H1 (cell line): ENCODE measurements around the gene NUAK1. TPM values are rescaled to one million over a fixed set of nuclear protein-coding genes. Genes with fewer than 3 reads are reported as not detected.

ENCODE experiments used
- CTCF ChIA-PET: fragments of 300-600 bp; sonication (Branson Sonifier 250); formaldehyde crosslinking; loops from one replicate; lab custom pipeline; 2021; ENCODE audit not compliant: partially characterized antibody; lab: Charles Lee
- POLR2A ChIA-PET: fragments of 300-600 bp; sonication (Branson Sonifier 250); formaldehyde crosslinking; loops from one replicate; lab custom pipeline; 2021; ENCODE audit warnings: inconsistent platforms; ENCODE audit not compliant: partially characterized antibody; lab: Charles Lee
- DNase-seq, 2 experiments: peaks; one replicate each; pipeline versions ENCODE4 v3.0.0 to v3.0.0-alpha.2; 2010 to 2022; ENCODE audit warnings: low spot score in 2 of 2, low read depth in 1 of 2, mixed read lengths in 1 of 2
- FAIRE-seq: peaks from 2 replicates; lab custom pipeline; 2011; peaks lifted over from hg19 to GRCh38; lab: Jason Lieb, UNC
- H2AFZ ChIP-seq: 2 replicates; pipeline ENCODE4 v1.8.1; 2012; ENCODE audit warnings: low read length, inconsistent platforms
- H2AK5ac ChIP-seq: 2 replicates; pipeline ENCODE4 v1.6.1; 2013; ENCODE audit warnings: low read depth, low read length
- H2BK120ac ChIP-seq: replicated peaks from 2 replicates; pipeline ENCODE3; 2013; ENCODE audit warnings: low read depth, low read length, inconsistent platforms
- H2BK12ac ChIP-seq: 2 replicates; pipeline ENCODE4 v1.6.1; 2013; ENCODE audit warnings: low read depth, low read length
- H2BK15ac ChIP-seq: 2 replicates; pipeline ENCODE4 v1.6.1; 2013; ENCODE audit warnings: low read length
- H2BK20ac ChIP-seq: 2 replicates; pipeline ENCODE4 v1.6.1; 2013; ENCODE audit warnings: low read length
- H2BK5ac ChIP-seq: 2 replicates; pipeline ENCODE4 v1.6.1; 2013; ENCODE audit warnings: low read depth, low read length
- H3K14ac ChIP-seq: 2 replicates; pipeline ENCODE4 v1.6.1; 2013; ENCODE audit warnings: inconsistent platforms; ENCODE audit not compliant: insufficient read length
- H3K18ac ChIP-seq: 2 replicates; pipeline ENCODE4 v1.6.1; 2013; ENCODE audit warnings: low read length; ENCODE audit errors: extremely low read depth
- H3K23ac ChIP-seq: 2 replicates; pipeline ENCODE4 v1.6.1; 2013; ENCODE audit warnings: inconsistent platforms; ENCODE audit not compliant: insufficient read length
- H3K23me2 ChIP-seq: 2 replicates; pipeline ENCODE4 v1.6.1; 2013; ENCODE audit warnings: low read depth, low read length
- H3K27ac ChIP-seq: 2 replicates; pipeline ENCODE4 v1.6.1; 2011; ENCODE audit warnings: low read depth, low read length, inconsistent platforms
- H3K27me3 ChIP-seq, 4 experiments: replicated peaks in 1 of 4; 1 replicate in 1 of 4; 2 replicates in 3 of 4; pipeline versions ENCODE4 v1.6.1 to v1.8.1; 2011 to 2013; ENCODE audit warnings: low read length in 3 of 4, mild to moderate bottlenecking in 3 of 4, inconsistent platforms in 2 of 4, mixed read lengths in 2 of 4, moderate library complexity in 1 of 4; ENCODE audit not compliant: control insufficient read depth in 3 of 4, insufficient read depth in 3 of 4; ENCODE audit errors: extremely low read depth in 1 of 4
- H3K36me3 ChIP-seq, 4 experiments: 2 replicates each; pipeline versions ENCODE4 v1.6.1 to v1.8.1; 2011 to 2013; ENCODE audit warnings: mild to moderate bottlenecking in 4 of 4, low read length in 3 of 4, moderate library complexity in 2 of 4, control low read depth in 1 of 4, inconsistent platforms in 1 of 4; ENCODE audit not compliant: insufficient read depth in 4 of 4, control insufficient read depth in 2 of 4
- H3K4ac ChIP-seq: replicated peaks from 2 replicates; pipeline ENCODE3; 2013; ENCODE audit warnings: low read length, low read depth, mixed read lengths, inconsistent platforms; ENCODE audit not compliant: insufficient read length
- H3K4me1 ChIP-seq, 4 experiments: replicated peaks in 1 of 4; 1 replicate in 1 of 4; 2 replicates in 3 of 4; pipeline versions ENCODE4 v1.6.1 to v1.8.1; 2011 to 2013; ENCODE audit warnings: low read length in 3 of 4, inconsistent platforms in 2 of 4, mixed read lengths in 1 of 4; ENCODE audit not compliant: insufficient read depth in 4 of 4, control insufficient read depth in 3 of 4
- H3K4me2 ChIP-seq, 2 experiments: 2 replicates each; pipeline versions ENCODE4 v1.6.1 to v1.8.1; 2011 to 2013; ENCODE audit warnings: low read depth in 2 of 2, low read length in 2 of 2, control low read depth in 1 of 2, inconsistent platforms in 1 of 2, mild to moderate bottlenecking in 1 of 2; ENCODE audit not compliant: insufficient read depth in 1 of 2
- H3K4me3 ChIP-seq, 4 experiments: fragments of 200-600, 300-600 bp in 1 of 4; sonication (generic), shearing (Covaris generic), sonication (Bioruptor Twin) in 1 of 4; 2 replicates each; pipeline versions ENCODE4 v1.5.1 to v1.8.1; 2011 to 2016; ENCODE audit warnings: low read length in 4 of 4, low read depth in 3 of 4, control low read depth in 2 of 4, inconsistent platforms in 2 of 4, mild to moderate bottlenecking in 2 of 4, mixed read lengths in 1 of 4, moderate library complexity in 1 of 4; ENCODE audit not compliant: insufficient read depth in 2 of 4; ENCODE audit errors: extremely low read depth in 1 of 4
- H3K56ac ChIP-seq: replicated peaks from 2 replicates; pipeline ENCODE3; 2013; ENCODE audit warnings: low read depth, mild to moderate bottlenecking, mixed read lengths, low read length, inconsistent platforms; ENCODE audit not compliant: insufficient read length
- H3K79me1 ChIP-seq: 2 replicates; pipeline ENCODE4 v1.6.1; 2013; ENCODE audit warnings: low read depth, low read length, control low read depth
- H3K79me2 ChIP-seq, 2 experiments: 2 replicates each; pipeline versions ENCODE4 v1.6.1 to v1.8.1; 2012 to 2013; ENCODE audit warnings: low read length in 2 of 2, mild to moderate bottlenecking in 2 of 2, inconsistent platforms in 1 of 2; ENCODE audit not compliant: insufficient read depth in 2 of 2, control insufficient read depth in 1 of 2
- H3K9ac ChIP-seq, 4 experiments: replicated peaks in 1 of 4; 1 replicate in 1 of 4; 2 replicates in 3 of 4; pipeline versions ENCODE4 v1.6.1 to v1.8.1; 2011 to 2013; ENCODE audit warnings: low read depth in 3 of 4, low read length in 3 of 4, control low read depth in 2 of 4, mild to moderate bottlenecking in 2 of 4, moderate library complexity in 2 of 4, inconsistent platforms in 1 of 4; ENCODE audit errors: extremely low read depth in 1 of 4
- H3K9me3 ChIP-seq, 2 experiments: 2 replicates each; pipeline versions ENCODE4 v1.6.1 to v1.8.1; 2012 to 2013; ENCODE audit warnings: mild to moderate bottlenecking in 2 of 2, moderate library complexity in 2 of 2, control low read depth in 1 of 2, inconsistent platforms in 1 of 2, low read depth in 1 of 2, low read length in 1 of 2, mixed read lengths in 1 of 2; ENCODE audit not compliant: insufficient read depth in 2 of 2
- H4K20me1 ChIP-seq, 2 experiments: replicated peaks in 1 of 2; 2 replicates each; pipeline versions ENCODE3 to v1.8.1; 2011 to 2013; ENCODE audit warnings: inconsistent platforms in 2 of 2, low read length in 2 of 2, mild to moderate bottlenecking in 1 of 2; ENCODE audit not compliant: insufficient read depth in 2 of 2, control insufficient read depth in 1 of 2
- H4K5ac ChIP-seq: 2 replicates; pipeline ENCODE4 v1.6.1; 2013; ENCODE audit warnings: low read length, low read depth, mixed read lengths, inconsistent platforms; ENCODE audit not compliant: insufficient read length
- H4K8ac ChIP-seq: 2 replicates; pipeline ENCODE4 v1.8.0; 2013; ENCODE audit warnings: mild to moderate bottlenecking, moderate library complexity, low read length, inconsistent platforms; ENCODE audit not compliant: insufficient read depth; ENCODE audit errors: extremely low read depth
- H4K91ac ChIP-seq: replicated peaks from 2 replicates; pipeline ENCODE3; 2013; ENCODE audit warnings: low read length, mixed read lengths, inconsistent platforms; ENCODE audit not compliant: insufficient read length
- BCL11A ChIP-seq, 2 experiments: IDR thresholded peaks; one replicate each; pipeline ENCODE4 v1.6.1; 2011; ENCODE audit warnings: low read depth in 2 of 2, low read length in 2 of 2, mild to moderate bottlenecking in 2 of 2
- CTBP2 ChIP-seq: IDR thresholded peaks from 2 replicates; pipeline ENCODE4 v1.7.0; 2011; ENCODE audit warnings: borderline replicate concordance, mild to moderate bottlenecking, moderate library complexity, mixed read lengths, low read length; ENCODE audit not compliant: insufficient read depth, insufficient read length
- EZH2 ChIP-seq: fragments of 200-600 bp; sonication (generic); IDR thresholded peaks from 2 replicates; pipeline ENCODE4 v1.7.1; 2012; ENCODE audit warnings: low read depth, mild to moderate bottlenecking, moderate library complexity, low read length, inconsistent platforms; ENCODE audit not compliant: severe bottlenecking
- JUND ChIP-seq: IDR thresholded peaks from 2 replicates; pipeline ENCODE4 v1.6.1; 2011; ENCODE audit warnings: mild to moderate bottlenecking, improper control_type of control experiment, low read length
- POLR2AphosphoS5 ChIP-seq: IDR thresholded peaks from 2 replicates; pipeline ENCODE4 v1.6.1; 2011; ENCODE audit warnings: low read depth, low read length
- SIN3A ChIP-seq, 2 experiments: IDR thresholded peaks in 1 of 2; conservative IDR thresholded peaks in 1 of 2; 2 replicates each; pipeline ENCODE4 v1.6.1; 2011 to 2012; ENCODE audit warnings: low read length in 2 of 2, improper control_type of control experiment in 1 of 2, low read depth in 1 of 2, mild to moderate bottlenecking in 1 of 2
- SP1 ChIP-seq: IDR thresholded peaks from 2 replicates; pipeline ENCODE4 v1.6.1; 2011; ENCODE audit warnings: low read depth, low read length
- TAF1 ChIP-seq: IDR thresholded peaks from 2 replicates; pipeline ENCODE4 v1.6.1; 2011; ENCODE audit warnings: mild to moderate bottlenecking, low read depth, low read length
- WGBS, 2 experiments: shearing (Covaris generic) in 1 of 2; methylation state at CpG; one replicate each; pipeline versions ENCODE4 v1.1.6 to v1.1.7; 2013 to 2015; ENCODE audit warnings: low lambda C conversion rate in 2 of 2, mixed read lengths in 2 of 2, inconsistent platforms in 1 of 2, low coverage in 1 of 2, missing lambda C conversion rate in 1 of 2; ENCODE audit not compliant: insufficient replicate concordance in 2 of 2, insufficient coverage in 1 of 2, insufficient read length in 1 of 2; ENCODE audit errors: extremely low coverage in 1 of 2, missing lambda C conversion rate in 1 of 2; 5-methylcytosine and 5-hydroxymethylcytosine counted together
- polyA plus RNA-seq, 7 experiments: library from polyadenylated mRNA; depleted of rRNA in 3 of 7; stranded (reverse) in 5 of 7; unstranded in 2 of 7; fragments of >200 nt in 5 of 7; fragments of 200-250 nt in 2 of 7; gene quantifications; 1 replicate in 5 of 7; 2 replicates in 1 of 7; 4 replicates in 1 of 7; pipeline versions ENCODE4 v1.2.1 to v1.2.3, GENCODE V29; 2011 to 2013; ENCODE audit warnings: missing spikeins in 2 of 7, mixed read lengths in 2 of 7
- total RNA-seq: library from RNA; stranded (reverse); fragmentation: NEBNext Ultra II Directional; extraction: Animal tissue kit (Norgen Biotek cat#: 25700); gene quantifications from 2 replicates; pipeline ENCODE4 v1.2.1, GENCODE V29; 2021
- TF ChIP-seq, protein P1 (sequence below): IDR thresholded peaks from 2 replicates; pipeline ENCODE4 v1.6.1; 2012; ENCODE audit warnings: inconsistent platforms
- TF ChIP-seq, protein P2 (sequence below): IDR thresholded peaks from 2 replicates; pipeline ENCODE4 v1.6.1; 2012; ENCODE audit warnings: inconsistent platforms

Gene NUAK1
- total and polyA plus RNA-seq, 2 of the 8 experiments (the other 6 are each of a cell fraction or from before 2014, with no cell fraction given): 6.7 to 18.2 TPM

GRCh38 chr12:106176560-106176959 is 37.8 kb upstream of the NUAK1 start:
- Histone ChIP-seq H4K8ac (no peak overlapping the region), H3K36me3 (no peaks in the 10 kb centered on the region), H2AFZ (no peak overlapping the region), H3K79me2 (no peaks in the 10 kb centered on the region), H2BK15ac (no peak overlapping the region), H3K4me2 (no peak overlapping the region), H2AK5ac (no peak overlapping the region), H3K4me1 (peaks cover 0 to 3% (median 0%) of the 10 kb centered on the region in 4 experiments; a peak in 1 of 7 replicates), H4K91ac (no peak overlapping the region), H4K20me1 (no peaks in the 10 kb centered on the region), H2BK12ac (no peak overlapping the region), H3K23ac (no peak overlapping the region), H3K56ac (no peak overlapping the region), H3K4ac (no peak overlapping the region), H3K14ac (no peak overlapping the region), H3K9me3 (no peaks in the 10 kb centered on the region), H3K9ac (no peak overlapping the region), H2BK5ac (no peak overlapping the region), H3K79me1 (no peaks in the 10 kb centered on the region), H3K27ac (no peak overlapping the region), H3K18ac (no peak overlapping the region), H3K23me2 (no peaks in the 10 kb centered on the region; the same call in 1 of the 2 replicates), H3K4me3 (no peak overlapping the region), H2BK120ac (no peak overlapping the region), H3K27me3 (no peaks in the 10 kb centered on the region)
- DNase-seq (no peak), FAIRE-seq (no peak)
- 96% methylated on average over 3 of the region's 3 CpGs; no CpG with 5 or more reads in 1 of the 2 experiments for WGBS, 2 experiments
- POLR2A ChIA-PET: no interaction called here
- CTCF ChIA-PET: no interaction called here
- TF ChIP-seq, protein P1, sequence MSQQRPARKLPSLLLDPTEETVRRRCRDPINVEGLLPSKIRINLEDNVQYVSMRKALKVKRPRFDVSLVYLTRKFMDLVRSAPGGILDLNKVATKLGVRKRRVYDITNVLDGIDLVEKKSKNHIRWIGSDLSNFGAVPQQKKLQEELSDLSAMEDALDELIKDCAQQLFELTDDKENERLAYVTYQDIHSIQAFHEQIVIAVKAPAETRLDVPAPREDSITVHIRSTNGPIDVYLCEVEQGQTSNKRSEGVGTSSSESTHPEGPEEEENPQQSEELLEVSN: no peak
- TF ChIP-seq EZH2 (no peak), SP1 (no peak), SIN3A (conservative IDR thresholded peaks at IDR 0.05 in 1 of 2, IDR thresholded peaks at IDR 0.05 in 1 of 2; ENCODE audit: low read depth in 1 of 2, low read length in 2 of 2) (no peak), POLR2AphosphoS5 (no peak), JUND (no peak), TAF1 (no peak), BCL11A (IDR thresholded peaks at IDR 0.05; ENCODE audit: low read depth in 2 of 2, low read length in 2 of 2) (no peak), CTBP2 (no peak)
- TF ChIP-seq, protein P2, sequence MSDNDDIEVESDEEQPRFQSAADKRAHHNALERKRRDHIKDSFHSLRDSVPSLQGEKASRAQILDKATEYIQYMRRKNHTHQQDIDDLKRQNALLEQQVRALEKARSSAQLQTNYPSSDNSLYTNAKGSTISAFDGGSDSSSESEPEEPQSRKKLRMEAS: no peak
- TF ChIP-seq, all 59 proteins: peak for 0
- no peak overlapping the region for H4K5ac ChIP-seq
- no peak overlapping the region for H2BK20ac ChIP-seq
